Psoas muscle (tissue), 8 donors: ENCODE results near the gene TGFB2. TPM values are rescaled to one million over a fixed set of nuclear protein-coding genes. Genes with fewer than 3 reads are reported as not detected.

Experiments used
- ATAC-seq, 4 donors: fragments of 200-7000 bp; cut with Tn5 transposase; one replicate each; pipeline ENCODE4 v1.9.1; 2020; ENCODE audit warnings: moderate library complexity in 3 of 4, mild to moderate bottlenecking in 2 of 4
- DNase-seq, 2 donors: peaks; one replicate each; pipeline ENCODE4 v3.0.0-alpha.2; 2020
- H3K27ac ChIP-seq: fragments of 200-600 bp; one replicate; pipeline ENCODE4 v1.8.0; 2022
- H3K27me3 ChIP-seq, 3 donors: fragments of 200-600 bp in 1 of 3; one replicate each; pipeline versions ENCODE4 v1.6.1 to v1.8.0; 2013 to 2022; ENCODE audit warnings: low read length in 2 of 3, mild to moderate bottlenecking in 2 of 3, moderate library complexity in 1 of 3; ENCODE audit not compliant: insufficient read depth in 3 of 3
- H3K36me3 ChIP-seq, 2 donors: fragments of 200-600 bp in 1 of 2; one replicate each; pipeline versions ENCODE4 v1.6.1 to v1.8.0; 2013 to 2022; ENCODE audit warnings: low read depth in 1 of 2, mild to moderate bottlenecking in 1 of 2, moderate library complexity in 1 of 2; ENCODE audit not compliant: insufficient read depth in 1 of 2
- H3K4me1 ChIP-seq: fragments of 200-600 bp; one replicate; pipeline ENCODE4 v1.8.0; 2022
- H3K4me3 ChIP-seq: fragments of 200-600 bp; one replicate; pipeline ENCODE4 v1.8.0; 2022; ENCODE audit warnings: mild to moderate bottlenecking
- H3K9me3 ChIP-seq: fragments of 200-600 bp; one replicate; pipeline ENCODE4 v1.8.0; 2022
- CTCF ChIP-seq: fragments of 200-600 bp; IDR thresholded peaks from one replicate; pipeline ENCODE4 v1.8.0; 2022; ENCODE audit warnings: antibody characterized with exemption
- WGBS, 3 donors: extraction: QIAGEN DNeasy Blood & Tissue Kit; methylation state at CpG; one replicate each; pipeline versions ENCODE4 v1.1.6 to v1.1.7; 2013; 5-methylcytosine and 5-hydroxymethylcytosine counted together
- intact Hi-C, 2 donors: fragments of 100-400 bp; cut with DNase I; formaldehyde crosslinking; loops; one replicate each; pipeline versions ENCODE4 v1.11.0 to v1.14.2; 2022
- polyA plus RNA-seq, 3 donors: library from polyadenylated mRNA; stranded (reverse); fragments of 200-250 nt; gene quantifications; one replicate each; pipeline ENCODE4 v1.2.3, GENCODE V29; 2013
- total RNA-seq, 4 donors: library from RNA; stranded (reverse); fragmentation: NEBNext Ultra II Directional in 2 of 4; extraction: Animal tissue kit (Norgen Biotek cat#: 25700) in 2 of 4; gene quantifications; one replicate each; pipeline versions ENCODE4 v1.2.1 to v1.2.4, GENCODE V29; 2021 to 2023
- donor health status: healthy with polysubstance abuse.
- donor health status: DM: no; HTN: no; CAD: no; lungs with moderate emphysema.
- donor health status: Bipolar disorder and iron deficiency.
- donor health status: healthy.
- donor health status: DM: yes; HTN: yes; CAD: no.
- donor health status: DM: no; HTN: no; CAD: no.
- donor health status: DM: no; HTN: no; CAD: no.
- donor health status: DM: yes; HTN: yes; CAD: no.

The TGFB2 gene
- total and polyA plus RNA-seq, 7 donors, result 0.43 to 35.4 (median 5.1) TPM

GRCh38 chr1:218352075-218352438 lies 6.9 kb downstream of the TGFB2 start:
- intact Hi-C loops, result no loop called here
- peak overlapping the region; percentile 89 for H3K27ac ChIP-seq
- H3K4me3 ChIP-seq, result peak overlapping the region; percentile 73
- WGBS, 3 donors, result 68 to 90% (median 70%) methylated on average over 8 of the region's 8 CpGs
- TF ChIP-seq CTCF, result no peak
- DNase-seq (no peak), ATAC-seq (no peak)
- H3K9me3 ChIP-seq, result no peaks in the 10 kb centered on the region
- H3K27me3 ChIP-seq, result no peaks in the 10 kb centered on the region
- no peaks in the 10 kb centered on the region for H3K36me3 ChIP-seq
- peaks cover 45% of the 10 kb centered on the region for H3K4me1 ChIP-seq

- Histone ChIP-seq H3K27ac (peak overlapping the region; percentile 13), H3K4me1 (peaks cover 51% of the 10 kb centered on the region), H3K36me3 (no peaks in the 10 kb centered on the region), H3K27me3 (no peaks in the 10 kb centered on the region), H3K9me3 (no peaks in the 10 kb centered on the region), H3K4me3 (no peak overlapping the region)
- ATAC-seq, result no peak
- TF ChIP-seq CTCF, result no peak
- 81 to 94% (median 93%) methylated on average over 4 of the region's 4 CpGs for WGBS, 3 donors
- DNase-seq, result no peak
- intact Hi-C loops, result no loop called here
Observed at GRCh38 chr1:218353656-218354055, 8.5 kb downstream of the TGFB2 start.

GRCh38 chr1:218355278-218355677 lies 10.1 kb downstream of the TGFB2 start:
- Histone ChIP-seq H3K27me3 (no peaks in the 10 kb centered on the region), H3K36me3 (no peaks in the 10 kb centered on the region), H3K9me3 (no peaks in the 10 kb centered on the region), H3K27ac (peak overlapping the region; percentile 13), H3K4me3 (no peak overlapping the region), H3K4me1 (peaks cover 41% of the 10 kb centered on the region)
- intact Hi-C loops, result no loop called here
- ATAC-seq, result no peak
- 29 to 45% (median 31%) methylated on average over 4 of the region's 4 CpGs for WGBS, 3 donors
- no peak for DNase-seq
- no peak for TF ChIP-seq CTCF

- ATAC-seq (peak in 3 of 4 donors; percentile 14 to 39 (median 33)), DNase-seq (no peak)
- Histone ChIP-seq H3K4me1 (peaks cover 40% of the 10 kb centered on the region), H3K27ac (peak overlapping the region; percentile 43), H3K9me3 (no peaks in the 10 kb centered on the region), H3K27me3 (no peaks in the 10 kb centered on the region), H3K4me3 (peak overlapping the region; percentile 23), H3K36me3 (no peaks in the 10 kb centered on the region)
- WGBS, 3 donors, result 42 to 66% (median 52%) methylated on average over 10 of the region's 10 CpGs
- intact Hi-C loops, result no loop called here
- TF ChIP-seq CTCF, result no peak
Observed at GRCh38 chr1:218357211-218357892, 12.2 kb downstream of the TGFB2 start.

GRCh38 chr1:218357893-218358232 lies 12.7 kb downstream of the TGFB2 start:
- TF ChIP-seq CTCF, result no peak
- H3K4me3 ChIP-seq, result peak overlapping the region; percentile 23
- H3K27me3 ChIP-seq, result no peaks in the 10 kb centered on the region
- H3K36me3 ChIP-seq, result no peaks in the 10 kb centered on the region
- peak overlapping the region; percentile 43 for H3K27ac ChIP-seq
- DNase-seq (no peak), ATAC-seq (no peak)
- 44 to 65% (median 52%) methylated on average over 3 of the region's 3 CpGs for WGBS, 3 donors
- intact Hi-C loops, result no loop called here
- peaks cover 42% of the 10 kb centered on the region for H3K4me1 ChIP-seq
- H3K9me3 ChIP-seq, result no peaks in the 10 kb centered on the region
